GM19467 (cell line): ENCODE measurements around the gene ERCC4.

ENCODE experiments used
- ATAC-seq: cut with Tn5 transposase; IDR thresholded peaks from one replicate; pipeline ENCODE4 v1.9.1; 2021; ENCODE audit warnings: mild to moderate bottlenecking, moderate library complexity; ENCODE audit not compliant: unreplicated experiment

The ERCC4 gene

DNA sequence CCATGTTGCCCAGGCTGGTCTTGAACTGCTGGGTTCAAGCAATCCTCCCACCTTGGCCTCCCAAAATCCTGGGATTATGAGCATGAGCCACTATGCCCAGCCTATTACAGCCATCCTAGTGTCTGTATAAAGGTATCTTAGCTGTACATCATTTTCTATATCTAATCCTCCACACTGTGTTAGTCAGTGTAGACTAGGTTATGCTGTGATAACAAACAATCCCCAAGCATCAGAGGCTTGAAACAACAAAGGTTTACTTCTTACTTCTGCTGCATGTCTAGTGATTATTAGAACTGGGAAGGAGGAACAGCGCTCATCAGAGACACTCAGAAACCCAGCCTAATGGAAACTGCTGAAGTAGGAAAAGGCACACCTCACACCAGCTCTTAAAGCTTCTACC is 68.1 kb downstream of the ERCC4 start:
- ATAC-seq: no peak

DNA sequence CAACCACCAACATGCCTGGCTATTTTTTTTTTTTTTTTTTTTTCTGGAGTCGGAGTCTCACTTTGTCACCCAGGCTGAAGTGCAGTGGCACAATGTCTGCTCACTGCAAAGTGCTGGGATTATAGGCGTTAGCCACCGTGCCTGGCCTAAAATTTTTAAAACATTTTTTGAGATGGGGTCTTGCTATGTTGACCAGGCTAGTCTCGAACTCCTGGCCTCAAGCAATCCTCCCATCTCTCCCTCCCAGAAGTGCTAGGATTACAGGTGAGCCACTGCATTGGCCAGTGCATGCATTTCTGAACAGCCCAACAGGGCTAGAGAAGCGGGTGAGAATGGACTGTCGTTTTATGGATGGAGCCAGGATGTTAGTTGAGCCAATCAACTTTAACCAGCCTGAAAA is 72.4 kb downstream of the ERCC4 start:
- no peak for ATAC-seq

DNA sequence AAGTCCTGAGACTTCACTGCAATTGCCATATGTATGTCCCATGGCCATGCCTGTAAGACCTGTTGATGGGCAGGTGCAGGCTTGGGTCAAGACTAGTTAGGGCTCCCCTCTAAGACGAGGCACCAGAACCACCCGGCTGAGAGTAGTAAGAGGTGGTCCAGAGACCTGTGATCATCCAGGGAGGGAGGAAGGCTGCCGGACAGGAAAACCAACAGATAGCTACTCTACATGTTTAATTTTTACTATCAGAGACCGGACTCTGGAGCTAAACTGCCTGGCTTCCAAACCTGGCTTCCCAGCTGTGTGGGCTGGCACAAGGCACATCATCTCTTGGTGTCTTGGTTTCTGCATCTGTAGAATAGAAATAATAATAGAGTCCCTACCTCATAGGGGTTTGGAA is 73.0 kb downstream of the ERCC4 start:
- no peak for ATAC-seq

DNA sequence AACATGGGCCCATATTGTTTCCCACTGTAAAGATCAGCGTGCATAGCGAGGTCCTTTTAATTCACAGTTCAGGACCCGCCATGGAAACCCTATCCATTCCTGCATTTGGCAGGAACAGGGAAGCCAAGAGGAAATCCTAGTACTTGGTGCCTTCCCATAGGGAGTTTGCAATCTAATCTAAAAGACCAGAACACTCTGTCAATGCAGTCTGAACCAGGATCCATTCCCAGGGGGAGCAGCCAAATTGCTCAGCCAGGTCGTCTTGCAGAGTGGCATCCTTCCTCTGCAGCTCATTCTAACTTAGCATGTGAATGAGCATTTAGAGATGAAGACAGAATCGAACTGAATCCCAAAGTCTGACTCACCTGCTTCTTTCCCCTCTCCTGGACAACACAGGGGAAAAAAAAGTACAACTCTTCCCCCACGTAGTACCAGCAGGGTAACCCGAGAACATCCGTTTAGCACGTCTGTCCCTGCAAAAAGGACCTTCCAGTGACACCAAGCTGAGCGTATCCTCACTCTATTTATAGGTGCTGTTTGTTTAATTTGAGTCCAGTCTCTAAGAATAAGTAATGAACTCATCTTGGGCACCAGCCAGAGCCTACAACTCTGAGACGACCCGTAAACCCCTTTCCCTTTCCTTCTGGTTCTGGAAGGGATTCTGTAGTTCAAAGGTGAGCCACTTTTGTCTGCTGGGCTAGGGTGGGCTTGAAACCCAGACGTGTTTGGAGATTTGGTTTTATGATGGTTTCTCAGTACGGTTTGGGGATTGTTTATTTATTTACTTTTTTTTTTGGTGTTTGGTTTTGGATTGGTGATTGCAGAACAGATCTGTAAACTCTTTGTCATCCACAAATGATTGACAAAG is 74.5 kb downstream of the ERCC4 start:
- ATAC-seq: no peak

DNA sequence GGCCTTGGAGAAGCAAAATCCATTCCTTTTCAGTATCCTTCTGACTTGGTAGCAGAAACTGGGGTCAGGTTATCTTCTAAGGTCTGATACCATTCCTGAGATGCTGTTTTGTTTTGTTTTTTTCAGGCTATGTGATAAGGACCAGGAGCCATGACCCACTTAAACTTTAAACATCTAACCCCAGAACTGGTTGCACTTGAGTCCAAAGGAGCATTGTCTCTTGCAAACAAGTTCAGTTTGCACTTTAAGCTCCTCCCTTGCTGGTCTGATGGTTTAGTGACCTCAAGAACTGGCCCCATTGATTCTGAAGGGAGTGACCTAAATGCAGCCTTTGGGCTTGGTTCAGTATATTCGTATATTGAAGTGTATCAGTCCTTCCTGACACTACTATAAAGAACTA is 75.2 kb downstream of the ERCC4 start:
- ATAC-seq: no peak

DNA sequence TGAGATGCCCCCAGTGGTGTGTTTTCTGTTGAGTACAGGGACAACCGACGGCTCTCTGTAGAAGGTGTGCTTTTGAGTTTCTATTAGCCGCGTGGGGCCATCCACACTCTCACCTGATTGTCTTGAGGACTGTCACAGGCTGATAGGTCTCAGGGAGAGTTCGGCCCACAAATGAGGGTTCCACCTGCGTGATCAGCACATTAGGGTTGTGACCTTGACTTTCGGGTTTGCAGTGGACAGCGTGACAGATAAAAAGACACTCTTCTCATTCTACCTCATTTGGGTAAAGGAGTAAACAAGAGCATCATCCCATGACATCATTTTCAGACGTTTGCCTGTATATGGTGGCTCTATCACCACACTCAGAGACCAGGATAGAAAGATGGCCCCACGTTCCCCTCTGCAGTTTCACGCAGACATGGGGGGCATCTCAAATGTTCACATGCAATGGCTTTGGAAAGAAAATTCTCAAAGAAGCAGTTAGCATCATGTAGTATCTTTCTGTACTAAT is 76.9 kb downstream of the ERCC4 start:
- ATAC-seq: no peak

DNA sequence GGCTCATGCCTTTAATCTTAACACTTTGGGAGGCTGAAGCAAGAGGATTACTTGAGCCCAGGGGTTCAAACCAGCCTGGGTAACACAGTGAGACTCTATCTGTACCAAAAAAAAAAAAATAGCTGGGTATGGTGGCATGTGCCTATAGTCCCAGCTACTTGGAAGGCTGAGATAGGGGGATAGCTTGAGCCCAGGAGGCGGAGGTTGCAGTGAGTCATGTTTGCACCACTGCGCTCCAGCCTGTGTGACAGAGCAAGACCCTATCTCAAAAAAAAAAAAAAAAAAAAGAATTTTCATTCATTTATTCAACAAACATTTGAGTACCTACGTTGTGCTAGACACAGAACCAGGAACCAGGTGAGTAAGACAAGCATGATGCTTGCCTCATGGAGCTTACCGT is 77.6 kb downstream of the ERCC4 start:
- ATAC-seq: no peak

DNA sequence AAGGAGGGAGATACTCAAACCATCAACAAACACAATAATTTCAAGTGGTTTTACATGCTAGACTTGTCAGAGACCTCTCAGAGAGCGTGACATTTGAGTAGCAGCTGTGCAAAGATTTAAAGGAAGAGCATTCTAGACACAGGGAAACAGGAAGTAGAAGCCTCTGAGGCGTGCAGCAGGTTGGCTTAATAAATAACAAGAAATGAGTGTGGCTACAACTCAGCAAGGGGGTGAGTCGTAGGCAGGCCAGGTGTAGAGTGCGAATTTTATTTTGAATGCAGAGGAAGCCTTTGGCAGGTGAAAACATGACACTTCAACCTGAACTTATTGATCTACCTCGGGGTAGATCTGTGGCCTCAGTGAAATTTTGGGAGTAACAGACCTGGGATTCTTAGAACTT is 78.0 kb downstream of the ERCC4 start:
- ATAC-seq: peak; percentile 92

DNA sequence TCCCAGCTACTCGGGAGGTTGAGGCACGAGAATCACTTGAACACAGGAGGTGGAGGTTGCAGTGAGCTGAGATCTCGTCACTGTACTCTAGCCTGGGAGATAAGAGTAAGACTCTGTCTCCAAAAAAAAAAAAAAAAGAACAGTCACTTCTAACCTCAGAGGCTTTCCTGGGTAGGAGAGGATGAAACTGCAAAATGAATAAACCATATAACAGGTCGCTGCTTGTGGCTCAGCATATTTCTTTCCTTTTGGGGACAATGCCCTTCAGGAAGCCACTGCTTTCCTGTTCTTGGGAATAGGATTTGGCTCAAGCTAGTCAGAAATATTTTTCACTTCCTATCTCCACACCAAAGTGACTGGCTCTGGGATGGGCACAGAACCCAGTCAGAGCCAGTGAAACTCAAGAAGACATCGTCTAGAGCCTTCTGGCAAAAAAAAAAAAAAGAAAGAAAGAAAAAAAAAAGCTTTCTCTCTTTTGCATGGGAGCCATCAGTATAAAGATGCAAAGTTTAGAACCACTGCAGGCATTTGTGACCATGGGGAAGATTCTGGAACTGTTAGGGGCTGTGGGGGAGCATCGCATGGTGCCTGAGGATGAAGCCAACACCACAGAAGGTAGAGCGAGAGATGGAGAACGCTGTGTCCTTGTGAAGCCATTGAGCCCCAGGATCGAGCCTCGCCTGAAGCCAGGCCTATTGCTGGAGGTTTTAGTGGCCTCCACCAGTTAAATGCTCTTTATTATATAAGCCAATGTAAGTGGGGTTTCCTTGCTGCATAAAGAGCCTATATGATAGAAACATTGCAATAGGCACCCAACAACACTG is 79.3 kb downstream of the ERCC4 start:
- ATAC-seq: no peak

DNA sequence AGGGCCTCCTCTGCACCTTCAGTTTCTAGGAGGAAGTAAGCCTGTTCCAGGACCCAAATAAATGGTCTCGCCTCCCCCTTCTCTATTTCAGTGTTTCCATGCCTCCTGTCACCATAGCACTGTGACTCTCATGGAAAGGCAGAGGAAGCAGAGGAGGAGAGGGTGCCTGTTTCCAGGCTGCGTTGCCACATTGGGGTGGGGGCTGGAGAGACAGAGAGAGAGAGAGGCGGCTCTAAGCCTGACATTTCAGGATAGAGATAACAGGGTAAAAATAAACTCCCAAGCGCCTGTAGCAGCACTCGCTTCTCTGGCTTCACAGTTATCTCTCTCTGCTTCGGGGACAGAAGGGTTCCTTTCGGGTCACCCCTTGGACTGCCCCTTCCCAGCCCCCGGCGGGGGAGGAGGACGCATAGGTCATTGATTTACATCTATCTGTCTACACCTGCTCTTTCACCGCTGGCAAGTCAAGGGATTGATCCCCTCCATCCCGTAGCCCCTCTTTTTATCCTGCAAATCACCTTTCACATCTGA is 80.0 kb downstream of the ERCC4 start:
- no peak for ATAC-seq

DNA sequence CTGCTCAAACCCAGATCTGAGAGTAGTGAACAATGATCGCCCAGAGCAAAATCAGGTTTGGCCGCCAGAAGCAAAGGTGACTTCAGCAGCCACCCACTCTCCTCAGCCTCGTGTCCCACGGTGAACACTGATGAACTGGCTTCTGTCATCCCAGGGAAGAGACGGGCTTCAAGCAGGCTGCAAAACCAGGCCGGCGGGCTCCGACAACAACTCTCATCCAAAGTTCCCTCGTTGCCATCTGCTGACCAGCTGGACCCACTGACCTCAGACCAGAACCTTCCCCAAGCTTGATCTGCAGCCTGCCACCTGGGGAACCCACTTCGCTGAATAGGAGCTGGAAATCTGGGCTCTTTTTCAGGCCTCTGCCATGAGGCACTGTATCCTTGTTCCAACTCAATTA is 81.6 kb downstream of the ERCC4 start:
- no peak for ATAC-seq
